HPDE6-E6E7 (cell line): ENCODE results near the gene CPLANE2.
"Not testable (repeated sequence)": the region's sequence is repeated elsewhere in the genome, so short reads cannot be mapped to it uniquely, and the experiment has no call there.

Source experiments
- DNase-seq: peaks from one replicate; pipeline ENCODE4 v3.0.0; 2011; ENCODE audit warnings: missing footprints; ENCODE audit errors: extremely low spot score

The CPLANE2 gene

GRCh38 chr1:16249596-16250241 lies 12.7 kb upstream of the CPLANE2 start:
- no peak for DNase-seq

GRCh38 chr1:16248603-16249516 lies 11.9 kb upstream of the CPLANE2 start:
- DNase-seq, result peak; percentile 37

GRCh38 chr1:16248007-16248436 lies 11.0 kb upstream of the CPLANE2 start:
- DNase-seq, result no peak

GRCh38 chr1:16247441-16247840 lies 10.5 kb upstream of the CPLANE2 start:
- DNase-seq, result no peak

- DNase-seq, result no peak
Measured at GRCh38 chr1:16246961-16247360, 10.0 kb upstream of the CPLANE2 start.

- DNase-seq, result not testable (repeated sequence)
Measured at GRCh38 chr1:16246239-16246638, 9.3 kb upstream of the CPLANE2 start.

GRCh38 chr1:16245476-16246196 lies 8.7 kb upstream of the CPLANE2 start:
- no peak for DNase-seq

- no peak for DNase-seq
Measured at GRCh38 chr1:16244650-16245285, 7.8 kb upstream of the CPLANE2 start.

GRCh38 chr1:16243936-16244649 lies 7.1 kb upstream of the CPLANE2 start:
- DNase-seq, result peak; percentile 76

- DNase-seq, result no peak
Measured at GRCh38 chr1:16243215-16243610, 6.2 kb upstream of the CPLANE2 start.

- DNase-seq, result no peak
Measured at GRCh38 chr1:16242556-16243214, 5.7 kb upstream of the CPLANE2 start.

GRCh38 chr1:16241221-16241708 lies 4.3 kb upstream of the CPLANE2 start:
- DNase-seq, result no peak

- no peak for DNase-seq
Measured at GRCh38 chr1:16239972-16240491, 3.0 kb upstream of the CPLANE2 start.

GRCh38 chr1:16237343-16237830 lies 404 bp upstream of the CPLANE2 start:
- no peak for DNase-seq

GRCh38 chr1:16235944-16236510 lies 956 bp downstream of the CPLANE2 start:
- peak; percentile 53 for DNase-seq

GRCh38 chr1:16235347-16235746 lies 1.6 kb downstream of the CPLANE2 start:
- DNase-seq, result no peak

GRCh38 chr1:16233431-16233830 lies 3.6 kb downstream of the CPLANE2 start:
- DNase-seq, result no peak

- no peak for DNase-seq
Measured at GRCh38 chr1:16232316-16232710, 4.7 kb downstream of the CPLANE2 start.
